Large intestine (tissue), 3 donors: ENCODE results near the gene MRGPRF. TPM values are rescaled to one million over a fixed set of nuclear protein-coding genes. Genes with fewer than 3 reads are reported as not detected.

Experiments used
- DNase-seq, 2 donors: peaks; one replicate each; pipeline versions ENCODE4 v3.0.0 to v3.0.0-alpha.2; 2013
- H3K27ac ChIP-seq: one replicate; pipeline ENCODE4 v1.5.1; 2013; ENCODE audit warnings: low read length
- H3K27me3 ChIP-seq: 2 replicates; pipeline ENCODE4 v1.6.1; 2013; ENCODE audit warnings: low read length; ENCODE audit not compliant: control insufficient read depth, insufficient read depth
- H3K36me3 ChIP-seq: 2 replicates; pipeline ENCODE4 v1.6.1; 2013; ENCODE audit warnings: low read length; ENCODE audit not compliant: control insufficient read depth, insufficient read depth
- H3K4me1 ChIP-seq: one replicate; pipeline ENCODE4 v1.6.1; 2013; ENCODE audit warnings: low read length; ENCODE audit not compliant: control insufficient read depth, insufficient read depth
- H3K4me3 ChIP-seq: one replicate; pipeline ENCODE4 v1.5.1; 2013; ENCODE audit warnings: low read length
- H3K9me3 ChIP-seq: one replicate; pipeline ENCODE4 v1.6.1; 2013; ENCODE audit warnings: mild to moderate bottlenecking, low read depth, low read length, moderate library complexity; ENCODE audit not compliant: control insufficient read depth
- WGBS: methylation state at CpG from one replicate; pipeline ENCODE4 v1.1.5; 2013; ENCODE audit warnings: low lambda C conversion rate; ENCODE audit not compliant: insufficient coverage; 5-methylcytosine and 5-hydroxymethylcytosine counted together
- polyA plus RNA-seq: library from polyadenylated mRNA; unstranded; fragments of 120-200 nt; gene quantifications from one replicate; pipeline ENCODE4 v1.2.1, GENCODE V29; 2013

MRGPRF gene
- polyA plus RNA-seq, 1 donor, result 17.6 TPM

DNA sequence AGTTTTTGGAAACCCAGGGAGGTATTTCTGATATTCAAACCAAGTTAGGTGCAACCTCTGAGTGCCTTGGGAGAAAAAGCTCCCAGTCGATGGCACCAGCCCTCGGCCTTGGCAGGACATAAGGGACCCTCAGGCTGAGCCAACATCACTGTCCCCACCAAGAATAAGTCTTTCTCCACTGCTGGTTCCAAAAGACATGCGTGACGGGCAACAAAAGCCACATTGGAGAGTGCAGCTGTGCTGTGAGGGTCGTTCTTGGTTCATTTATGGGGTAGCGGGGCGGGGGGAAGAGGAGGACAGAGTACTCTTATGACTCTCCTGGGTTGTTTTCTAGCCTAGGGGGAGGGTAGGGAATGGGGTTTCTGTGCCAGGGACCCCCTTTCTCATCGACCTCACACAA is 24.5 kb upstream of the MRGPRF start:
- DNase-seq, result no peak
- no CpG with 5 or more reads among the region's 8 CpGs for WGBS
- no peak overlapping the region for H3K4me3 ChIP-seq
- H3K36me3 ChIP-seq, result no peaks in the 10 kb centered on the region
- peaks cover 4% of the 10 kb centered on the region for H3K27me3 ChIP-seq
- H3K9me3 ChIP-seq, result no peaks in the 10 kb centered on the region
- peaks cover 6% of the 10 kb centered on the region for H3K4me1 ChIP-seq
- H3K27ac ChIP-seq, result no peak overlapping the region

- peaks cover 6% of the 10 kb centered on the region for H3K4me1 ChIP-seq
- no peaks in the 10 kb centered on the region for H3K36me3 ChIP-seq
- H3K27me3 ChIP-seq, result peaks cover 2% of the 10 kb centered on the region
- DNase-seq, result no peak
- WGBS, result no CpG with 5 or more reads among the region's 18 CpGs
- no peak overlapping the region for H3K27ac ChIP-seq
- H3K4me3 ChIP-seq, result no peak overlapping the region
- H3K9me3 ChIP-seq, result no peaks in the 10 kb centered on the region
Observed at GRCh38 chr11:69037074-69037473, 24.0 kb upstream of the MRGPRF start.

DNA sequence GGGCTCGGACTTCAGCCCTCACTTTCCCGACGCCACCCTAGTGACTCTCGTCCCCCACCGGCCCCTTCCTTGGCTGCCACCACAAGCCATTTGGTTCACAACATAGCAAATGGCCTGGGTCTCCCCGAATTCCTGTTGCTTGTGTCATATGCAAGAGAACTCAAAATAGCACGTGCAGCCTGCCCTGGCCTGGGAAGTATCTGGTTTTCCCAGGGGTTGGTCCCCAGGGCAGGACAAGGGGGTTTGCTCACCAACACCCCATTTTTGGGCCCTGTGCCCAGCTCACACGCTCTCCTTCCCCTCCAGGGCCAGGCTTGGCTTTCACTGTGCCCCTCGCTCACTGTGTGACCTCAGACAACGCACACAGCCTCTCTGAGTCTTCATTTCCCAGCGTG is 22.9 kb upstream of the MRGPRF start:
- Histone ChIP-seq H3K4me1 (peaks cover 6% of the 10 kb centered on the region), H3K36me3 (no peaks in the 10 kb centered on the region), H3K9me3 (no peaks in the 10 kb centered on the region), H3K27ac (peak overlapping the region; percentile 17), H3K27me3 (peaks cover 1% of the 10 kb centered on the region), H3K4me3 (no peak overlapping the region)
- 80% methylated on average over 1 of the region's 11 CpGs for WGBS
- DNase-seq, result no peak

- Histone ChIP-seq H3K27me3 (no peaks in the 10 kb centered on the region), H3K27ac (peak overlapping the region; percentile 17), H3K36me3 (no peaks in the 10 kb centered on the region), H3K9me3 (no peaks in the 10 kb centered on the region), H3K4me1 (peaks cover 4% of the 10 kb centered on the region), H3K4me3 (no peak overlapping the region)
- no CpG with 5 or more reads among the region's 21 CpGs for WGBS
- DNase-seq, result no peak
Observed at GRCh38 chr11:69035150-69035945, 22.3 kb upstream of the MRGPRF start.

DNA sequence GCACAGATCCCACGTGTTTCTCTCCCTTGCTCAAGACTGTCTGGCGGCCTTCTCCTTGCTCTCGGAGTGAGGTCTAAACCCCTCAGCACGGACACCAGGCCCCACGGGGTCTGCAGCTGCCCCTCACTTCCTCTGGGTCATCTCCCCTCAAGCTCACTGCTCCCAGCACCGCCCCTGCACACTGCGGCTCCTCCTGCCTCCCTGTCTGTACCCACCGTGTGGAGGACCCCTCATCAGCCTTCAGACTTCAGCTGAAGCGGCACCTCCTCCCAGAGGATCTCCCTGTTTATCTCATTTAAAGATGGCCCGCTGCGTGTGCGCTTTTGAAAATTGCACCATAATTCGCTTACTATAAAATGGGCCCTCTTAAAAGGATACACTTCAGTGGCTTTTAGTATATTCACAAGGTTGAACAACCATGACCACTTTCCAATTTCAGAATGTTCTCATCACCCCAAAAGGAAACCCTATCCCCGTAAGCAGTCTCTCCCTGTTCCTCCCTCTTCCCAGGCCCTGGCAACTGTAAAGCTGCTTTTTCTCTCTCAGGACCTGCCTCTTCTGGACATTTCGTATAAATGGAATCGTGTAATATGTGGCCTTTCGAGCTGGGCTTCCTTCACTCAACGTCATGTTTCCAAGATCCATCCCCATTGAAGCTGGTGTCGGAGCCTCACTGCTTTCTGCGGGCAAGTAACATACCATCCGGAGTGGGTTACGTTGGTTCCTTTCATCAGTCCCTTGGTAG is 21.2 kb upstream of the MRGPRF start:
- Histone ChIP-seq H3K4me3 (no peak overlapping the region), H3K9me3 (no peaks in the 10 kb centered on the region), H3K36me3 (no peaks in the 10 kb centered on the region), H3K4me1 (peaks cover 4% of the 10 kb centered on the region), H3K27me3 (no peaks in the 10 kb centered on the region), H3K27ac (no peak overlapping the region)
- WGBS, result 97% methylated on average over 5 of the region's 22 CpGs
- no peak for DNase-seq

DNA sequence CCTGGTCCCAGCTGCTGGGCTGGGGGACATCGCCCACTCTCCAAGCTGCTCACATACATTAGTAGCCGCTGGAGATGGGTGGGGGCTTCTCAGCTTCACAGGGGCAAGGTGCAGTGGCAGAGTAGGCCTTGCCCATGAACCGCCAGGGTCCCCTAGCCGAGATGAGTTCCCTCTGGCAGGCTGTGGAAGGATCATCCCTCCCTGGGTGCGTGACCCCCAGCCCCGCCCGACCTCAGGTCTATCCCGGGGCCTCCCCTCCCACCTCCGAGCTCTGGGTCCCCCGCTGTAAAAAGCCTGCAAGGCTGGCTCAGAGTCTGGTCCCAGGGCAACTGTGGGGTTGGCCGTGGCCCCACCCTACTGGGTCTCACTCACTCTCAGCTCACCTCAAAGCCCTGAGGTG is 20.4 kb upstream of the MRGPRF start:
- H3K27ac ChIP-seq, result no peak overlapping the region

DNA sequence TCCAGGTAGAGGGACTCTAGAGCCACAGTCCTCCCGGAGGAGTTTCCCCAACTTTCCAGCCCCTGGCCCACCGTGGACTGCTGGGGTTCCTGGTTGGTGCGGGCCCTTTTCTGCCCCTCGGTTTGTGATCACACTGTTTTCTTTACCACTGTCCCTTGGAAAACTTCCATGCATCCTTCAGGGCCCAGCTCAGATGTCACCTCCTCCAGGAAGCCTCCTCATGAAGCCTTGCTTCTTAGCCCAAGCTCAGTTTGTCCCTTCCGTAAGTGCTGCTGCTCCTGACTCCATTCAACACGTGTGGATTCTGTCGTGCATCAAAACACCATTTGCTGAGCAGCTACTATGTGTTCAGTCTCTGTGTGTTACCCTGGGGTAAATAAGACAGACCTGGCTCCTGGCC is 19.8 kb upstream of the MRGPRF start:
- no peak overlapping the region for H3K4me3 ChIP-seq
- no peak overlapping the region for H3K27ac ChIP-seq
- peaks cover 4% of the 10 kb centered on the region for H3K4me1 ChIP-seq
- H3K36me3 ChIP-seq, result no peaks in the 10 kb centered on the region
- DNase-seq, result no peak
- WGBS, result no CpG with 5 or more reads among the region's 7 CpGs
- no peaks in the 10 kb centered on the region for H3K9me3 ChIP-seq
- no peaks in the 10 kb centered on the region for H3K27me3 ChIP-seq

More for the DNA sequence above, 20.4 kb upstream of the MRGPRF start:
- WGBS, result no CpG with 5 or more reads among the region's 11 CpGs
- Histone ChIP-seq H3K36me3 (no peaks in the 10 kb centered on the region), H3K4me1 (peaks cover 4% of the 10 kb centered on the region), H3K9me3 (no peaks in the 10 kb centered on the region), H3K4me3 (no peak overlapping the region), H3K27me3 (no peaks in the 10 kb centered on the region)
- DNase-seq, result no peak

DNA sequence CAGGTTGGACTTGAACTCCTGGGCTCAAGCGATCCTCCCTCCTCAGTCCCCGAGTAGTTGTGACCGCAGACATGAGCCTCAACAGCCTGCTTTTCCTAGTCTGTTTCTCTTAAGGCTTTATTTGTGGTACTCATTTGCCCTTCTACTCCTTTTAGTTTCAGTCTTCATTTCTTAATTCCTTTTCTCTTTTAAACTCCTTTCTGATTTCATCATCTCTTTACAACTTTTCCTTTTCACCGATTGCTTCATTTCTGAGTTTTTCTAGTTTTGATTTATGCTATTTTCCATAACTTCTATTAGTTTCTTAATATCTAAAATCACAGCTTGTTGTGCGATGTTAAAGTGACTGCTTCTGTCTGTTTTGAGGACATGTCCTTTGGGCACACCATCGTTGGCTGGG is 17.3 kb upstream of the MRGPRF start:
- WGBS, result 71% methylated on average over 3 of the region's 6 CpGs
- Histone ChIP-seq H3K4me1 (no peaks in the 10 kb centered on the region), H3K36me3 (no peaks in the 10 kb centered on the region), H3K27ac (no peak overlapping the region), H3K9me3 (no peaks in the 10 kb centered on the region), H3K27me3 (no peaks in the 10 kb centered on the region), H3K4me3 (no peak overlapping the region)
- DNase-seq, result no peak

DNA sequence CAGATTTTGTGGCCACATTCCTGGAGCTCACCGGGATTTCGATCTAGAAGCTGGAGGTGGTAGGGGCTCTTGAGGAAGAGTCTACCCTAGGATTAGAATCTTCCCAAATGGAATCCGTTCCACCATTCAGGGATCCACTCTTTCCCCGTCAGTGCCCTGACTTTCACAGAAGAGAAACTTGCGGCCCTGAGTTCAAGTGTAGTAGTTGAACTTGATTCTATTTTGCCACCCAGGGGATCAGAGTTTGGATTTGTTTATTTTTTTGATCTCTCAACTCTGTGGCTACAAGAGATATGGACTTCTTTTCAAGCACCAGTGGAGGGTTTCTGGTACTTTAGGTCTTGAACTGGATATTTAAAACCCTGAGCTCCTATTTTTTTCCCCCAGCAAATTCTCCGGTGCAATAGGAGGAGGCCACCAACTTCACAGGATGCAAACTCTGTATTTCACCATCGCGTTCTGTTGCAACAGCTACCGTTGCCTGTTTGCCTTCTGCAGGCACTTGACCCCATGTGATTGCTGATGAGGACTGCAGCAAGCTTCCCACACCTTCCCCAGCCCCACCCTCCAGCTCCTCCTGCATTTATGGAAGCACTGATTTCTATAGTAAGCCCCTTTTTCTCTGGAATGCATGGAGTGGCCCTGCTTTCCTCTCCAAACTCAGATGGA is 14.8 kb upstream of the MRGPRF start:
- Histone ChIP-seq H3K4me3 (no peak overlapping the region), H3K9me3 (no peaks in the 10 kb centered on the region), H3K36me3 (no peaks in the 10 kb centered on the region), H3K27me3 (no peaks in the 10 kb centered on the region), H3K4me1 (no peaks in the 10 kb centered on the region), H3K27ac (peak overlapping the region; percentile 1)
- 100% methylated on average over 2 of the region's 9 CpGs for WGBS
- DNase-seq, result peak; percentile 65 to 74

GRCh38 chr11:69024509-69024908 is 11.5 kb upstream of the MRGPRF start:
- no CpG with 5 or more reads among the region's 6 CpGs for WGBS
- Histone ChIP-seq H3K36me3 (no peaks in the 10 kb centered on the region), H3K9me3 (no peaks in the 10 kb centered on the region), H3K4me3 (no peak overlapping the region), H3K27me3 (no peaks in the 10 kb centered on the region), H3K4me1 (no peaks in the 10 kb centered on the region), H3K27ac (no peak overlapping the region)
- no peak for DNase-seq
